ENCODE measurements around the gene RELB.
A peak's percentile ranks its signal among the peaks of the same experiment; 100 is the strongest.

RELB gene

GRCh38 chr19:45023048-45023447, 21.8 kb downstream of the RELB start:
- DNase-seq (ENCODE audit: low read depth): no peak

- DNase-seq (ENCODE audit: low read depth): no peak
These were observed 24.0 kb downstream of the RELB start for GRCh38 chr19:45025264-45025663.

GRCh38 chr19:45027371-45027770, 26.1 kb downstream of the RELB start:
- no peak for DNase-seq (ENCODE audit: low read depth)

GRCh38 chr19:45030825-45031224, 29.6 kb downstream of the RELB start:
- DNase-seq (ENCODE audit: low read depth): no peak

GRCh38 chr19:45032421-45032820, 31.2 kb downstream of the RELB start:
- DNase-seq (ENCODE audit: low read depth): no peak

- no peak for DNase-seq (ENCODE audit: low read depth)
These were observed 34.5 kb downstream of the RELB start for GRCh38 chr19:45035755-45036154.

- DNase-seq (ENCODE audit: low read depth): no peak
These were observed 36.3 kb downstream of the RELB start for GRCh38 chr19:45037393-45038169.

GRCh38 chr19:45038931-45039893, 37.9 kb downstream of the RELB start, which contains the start of gene CLASRP:
CLASRP (plus strand) TSS chr19:45039045; CDS start chr19:45040213, 1,168 bp downstream.
- peak; percentile 83 for DNase-seq (ENCODE audit: low read depth)

- no peak for DNase-seq (ENCODE audit: low read depth)
These were observed 39.0 kb downstream of the RELB start for GRCh38 chr19:45040059-45040771.

- no peak for DNase-seq (ENCODE audit: low read depth)
These were observed 39.9 kb downstream of the RELB start for GRCh38 chr19:45041125-45041524.

- no peak for DNase-seq (ENCODE audit: low read depth)
These were observed 44.5 kb downstream of the RELB start for GRCh38 chr19:45045671-45046353.

- DNase-seq (ENCODE audit: low read depth): no peak
These were observed 45.1 kb downstream of the RELB start for GRCh38 chr19:45046355-45046754.

- no peak for DNase-seq (ENCODE audit: low read depth)
These were observed 46.0 kb downstream of the RELB start for GRCh38 chr19:45047188-45047797.

GRCh38 chr19:45049073-45049736, 47.9 kb downstream of the RELB start:
- DNase-seq (ENCODE audit: low read depth): no peak

GRCh38 chr19:45050036-45050435, 48.8 kb downstream of the RELB start:
- DNase-seq (ENCODE audit: low read depth): no peak

GRCh38 chr19:45051929-45052579, 50.8 kb downstream of the RELB start:
- no peak for DNase-seq (ENCODE audit: low read depth)

GRCh38 chr19:45056831-45057230, 55.6 kb downstream of the RELB start:
- DNase-seq (ENCODE audit: low read depth): no peak

GRCh38 chr19:45057444-45057843, 56.2 kb downstream of the RELB start:
- DNase-seq (ENCODE audit: low read depth): no peak

- no peak for DNase-seq (ENCODE audit: low read depth)
These were observed 57.4 kb downstream of the RELB start for GRCh38 chr19:45058622-45059159.
